ENCODE data around the gene CARD14. TPM values are rescaled to one million over a fixed set of nuclear protein-coding genes. Genes with fewer than 3 reads are reported as not detected.
A peak's percentile ranks its signal among the peaks of the same experiment; 100 is the strongest.
"Not testable (repeated sequence)": the region's sequence is repeated elsewhere in the genome, so short reads cannot be mapped to it uniquely, and the experiment has no call there.

Gene CARD14
- total and polyA plus RNA-seq, 4 donors, result 0.13 to 0.55 (median 0.35) TPM

DNA sequence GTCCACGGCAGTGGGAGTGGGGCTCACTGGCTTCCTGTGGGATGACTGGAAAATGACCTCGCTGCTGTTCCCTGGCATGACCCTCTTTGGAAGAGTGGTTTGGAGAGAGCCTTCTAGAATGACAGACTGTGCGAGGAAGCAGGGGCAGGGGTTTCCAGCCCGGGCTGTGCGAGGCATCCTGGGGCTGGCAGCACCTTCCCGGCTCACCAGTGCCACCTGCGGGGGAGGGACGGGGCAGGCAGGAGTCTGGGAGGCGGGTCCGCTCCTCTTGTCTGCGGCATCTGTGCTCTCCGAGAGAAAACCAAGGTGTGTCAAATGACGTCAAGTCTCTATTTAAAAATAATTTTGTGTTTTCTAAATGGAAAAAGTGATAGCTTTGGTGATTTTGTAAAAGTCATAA, 83.0 kb downstream of the CARD14 start:
- DNase-seq (peak in 1 of 2 donors; percentile 72), ATAC-seq (ENCODE audit: low FRiP score) (no peak)
- Histone ChIP-seq H3K4me1 (ENCODE audit: control insufficient read depth in 1 of 2, insufficient read depth in 2 of 2, low read length in 2 of 2) (no peaks in the 10 kb centered on the region), H3K36me3 (ENCODE audit: control insufficient read depth in 1 of 2, insufficient read depth in 2 of 2, low read length in 1 of 2) (no peaks in the 10 kb centered on the region), H3K27me3 (ENCODE audit: control insufficient read depth in 1 of 2, insufficient read depth in 2 of 2, low read length in 1 of 2) (no peaks in the 10 kb centered on the region), H3K9me3 (ENCODE audit: control insufficient read depth, low read length) (no peaks in the 10 kb centered on the region), H3K4me3 (ENCODE audit: low read length in 2 of 2) (no peak overlapping the region), H3K27ac (ENCODE audit: low read depth in 1 of 2, low read length in 2 of 2) (peak overlapping the region in 1 of 2 donors; percentile 24)
- 66 to 70% methylated on average over 13 of the region's 13 CpGs for WGBS, 2 donors
- intact Hi-C loops (cut with DNase I), result loop anchor here (2.0 to 10.0 kb wide), 2 partner anchors 30 to 108 kb away; partner anchors contain the start of gene EIF4A3 (in 1 of the 2)

- Histone ChIP-seq H3K9me3 (ENCODE audit: control insufficient read depth, low read length) (no peaks in the 10 kb centered on the region), H3K27me3 (ENCODE audit: control insufficient read depth in 1 of 2, insufficient read depth in 2 of 2, low read length in 1 of 2) (no peaks in the 10 kb centered on the region), H3K4me3 (ENCODE audit: low read length in 2 of 2) (no peak overlapping the region), H3K27ac (ENCODE audit: low read depth in 1 of 2, low read length in 2 of 2) (peak overlapping the region in 1 of 2 donors; percentile 94), H3K4me1 (ENCODE audit: control insufficient read depth in 1 of 2, insufficient read depth in 2 of 2, low read length in 2 of 2) (no peaks in the 10 kb centered on the region), H3K36me3 (ENCODE audit: control insufficient read depth in 1 of 2, insufficient read depth in 2 of 2, low read length in 1 of 2) (no peaks in the 10 kb centered on the region)
- WGBS, 2 donors, result 88 to 90% methylated on average over 21 of the region's 21 CpGs
- DNase-seq (no peak), ATAC-seq (ENCODE audit: low FRiP score) (no peak)
- intact Hi-C loops (cut with DNase I), result loop anchor here (2.0 to 10.0 kb wide), 2 partner anchors 31 to 109 kb away; partner anchors contain the start of gene EIF4A3 (in 1 of the 2)
Measured at GRCh38 chr17:80253631-80254395, 84.0 kb downstream of the CARD14 start.

GRCh38 chr17:80254396-80255251, 84.8 kb downstream of the CARD14 start:
- Histone ChIP-seq H3K4me3 (ENCODE audit: low read length in 2 of 2) (no peak overlapping the region), H3K4me1 (ENCODE audit: control insufficient read depth in 1 of 2, insufficient read depth in 2 of 2, low read length in 2 of 2) (no peaks in the 10 kb centered on the region), H3K27ac (ENCODE audit: low read depth in 1 of 2, low read length in 2 of 2) (peak overlapping the region in 1 of 2 donors; percentile 94), H3K27me3 (ENCODE audit: control insufficient read depth in 1 of 2, insufficient read depth in 2 of 2, low read length in 1 of 2) (no peaks in the 10 kb centered on the region), H3K9me3 (ENCODE audit: control insufficient read depth, low read length) (no peaks in the 10 kb centered on the region), H3K36me3 (ENCODE audit: control insufficient read depth in 1 of 2, insufficient read depth in 2 of 2, low read length in 1 of 2) (no peaks in the 10 kb centered on the region)
- peak in 1 of 2 donors; percentile 65 for DNase-seq
- intact Hi-C loops (cut with DNase I), result loop anchor here in 1 of 2 donors (10.0 kb wide), 1 partner anchor 110 kb away; the partner anchor contains the start of gene EIF4A3
- ATAC-seq (ENCODE audit: low FRiP score), result peak; percentile 73
- 53 to 60% methylated on average over 13 of the region's 13 CpGs for WGBS, 2 donors

DNA sequence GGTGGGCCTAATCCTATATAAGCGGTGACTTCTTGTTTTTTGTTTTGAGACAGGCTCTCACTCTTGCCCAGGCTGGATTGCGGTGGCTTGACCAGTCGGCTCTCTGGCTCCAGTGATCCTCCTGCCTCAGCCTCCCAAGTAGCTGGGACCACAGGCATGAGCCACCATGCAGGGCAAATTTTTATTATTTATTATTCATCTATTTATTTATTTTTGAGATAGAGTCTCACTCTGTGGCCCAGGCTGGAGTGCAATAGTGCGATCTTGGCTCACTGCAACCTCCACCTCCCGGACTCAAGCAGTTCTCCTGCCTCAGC, 86.2 kb downstream of the CARD14 start:
- intact Hi-C loops (cut with DNase I), result loop anchor here in 1 of 2 donors (10.0 kb wide), 1 partner anchor 111 kb away; the partner anchor contains the start of gene EIF4A3
- no peaks in the 10 kb centered on the region for H3K9me3 ChIP-seq (ENCODE audit: control insufficient read depth, low read length)
- 97 to 99% methylated on average over 5 of the region's 5 CpGs for WGBS, 2 donors
- H3K36me3 ChIP-seq (ENCODE audit: control insufficient read depth in 1 of 2, insufficient read depth in 2 of 2, low read length in 1 of 2), result no peaks in the 10 kb centered on the region
- ATAC-seq (ENCODE audit: low FRiP score) (no peak), DNase-seq (no peak)
- no peaks in the 10 kb centered on the region for H3K4me1 ChIP-seq (ENCODE audit: control insufficient read depth in 1 of 2, insufficient read depth in 2 of 2, low read length in 2 of 2)
- no peak overlapping the region for H3K27ac ChIP-seq (ENCODE audit: low read depth in 1 of 2, low read length in 2 of 2)
- H3K27me3 ChIP-seq (ENCODE audit: control insufficient read depth in 1 of 2, insufficient read depth in 2 of 2, low read length in 1 of 2), result no peaks in the 10 kb centered on the region
- H3K4me3 ChIP-seq (ENCODE audit: low read length in 2 of 2), result no peak overlapping the region

- ATAC-seq (ENCODE audit: low FRiP score) (no peak), DNase-seq (no peak)
- no peaks in the 10 kb centered on the region for H3K4me1 ChIP-seq (ENCODE audit: control insufficient read depth in 1 of 2, insufficient read depth in 2 of 2, low read length in 2 of 2)
- no peaks in the 10 kb centered on the region for H3K36me3 ChIP-seq (ENCODE audit: control insufficient read depth in 1 of 2, insufficient read depth in 2 of 2, low read length in 1 of 2)
- H3K4me3 ChIP-seq (ENCODE audit: low read length in 2 of 2), result no peak overlapping the region
- WGBS, 2 donors, result 83 to 88% methylated on average over 14 of the region's 14 CpGs
- intact Hi-C loops (cut with DNase I), result loop anchor here in 1 of 2 donors (10.0 kb wide), 1 partner anchor 113 kb away; the partner anchor contains the start of gene EIF4A3
- no peaks in the 10 kb centered on the region for H3K9me3 ChIP-seq (ENCODE audit: control insufficient read depth, low read length)
- no peaks in the 10 kb centered on the region for H3K27me3 ChIP-seq (ENCODE audit: control insufficient read depth in 1 of 2, insufficient read depth in 2 of 2, low read length in 1 of 2)
- H3K27ac ChIP-seq (ENCODE audit: low read depth in 1 of 2, low read length in 2 of 2), result no peak overlapping the region
Measured at GRCh38 chr17:80257716-80258213, 87.9 kb downstream of the CARD14 start.

DNA sequence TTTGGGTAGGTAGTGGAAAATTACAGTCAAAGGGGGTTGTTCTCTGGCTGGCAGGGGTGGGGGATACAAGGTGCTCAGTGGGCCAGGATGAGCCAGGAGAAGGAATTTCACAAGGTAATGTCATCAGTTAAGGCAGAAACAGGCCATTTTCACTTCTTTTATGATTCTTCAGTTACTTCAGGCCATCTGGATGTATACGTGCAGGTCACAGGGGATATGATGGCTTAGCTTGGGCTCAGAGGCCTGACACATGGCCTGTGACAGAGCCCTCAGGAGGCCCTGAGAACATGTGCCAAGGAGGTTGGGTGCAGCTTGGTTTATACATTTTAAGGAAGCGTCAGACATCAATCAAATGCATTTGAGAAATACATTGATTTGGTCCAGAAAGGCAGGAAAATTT, 88.5 kb downstream of the CARD14 start:
- not testable (repeated sequence) for H3K36me3 ChIP-seq (ENCODE audit: control insufficient read depth in 1 of 2, insufficient read depth in 2 of 2, low read length in 1 of 2); H3K4me1 ChIP-seq (ENCODE audit: control insufficient read depth in 1 of 2, insufficient read depth in 2 of 2, low read length in 2 of 2); ATAC-seq (ENCODE audit: low FRiP score); H3K9me3 ChIP-seq (ENCODE audit: control insufficient read depth, low read length); H3K4me3 ChIP-seq (ENCODE audit: low read length in 2 of 2); H3K27ac ChIP-seq (ENCODE audit: low read depth in 1 of 2, low read length in 2 of 2); DNase-seq; H3K27me3 ChIP-seq (ENCODE audit: control insufficient read depth in 1 of 2, insufficient read depth in 2 of 2, low read length in 1 of 2)
- intact Hi-C loops (cut with DNase I), result loop anchor here in 1 of 2 donors (10.0 kb wide), 1 partner anchor 113 kb away; the partner anchor contains the start of gene EIF4A3
- 86 to 93% methylated on average over 2 of the region's 2 CpGs for WGBS, 2 donors

Other genes starting within 250 kb of the CARD14 start
- 10 to 100 TPM; 42.5 to 43.6 TPM for gene TBC1D16, start 134.2 kb upstream of the CARD14 start, total RNA-seq
- 10 to 100 TPM in 1 of 2 donors, 1 to 10 TPM in 1; 6.4 to 12.8 TPM for gene TBC1D16, start 134.2 kb upstream of the CARD14 start, polyA plus RNA-seq
- gene CCDC40, start 133.4 kb upstream of the CARD14 start, total RNA-seq, result 10 to 100 TPM in 1 of 2 donors, 1 to 10 TPM in 1; 3.3 to 11.3 TPM
- gene CCDC40, start 133.4 kb upstream of the CARD14 start, polyA plus RNA-seq, result 1 to 10 TPM; 2.6 to 6.8 TPM
- 10 to 100 TPM; 48.0 to 82.2 TPM for gene GAA, start 68.4 kb upstream of the CARD14 start, total RNA-seq
- gene GAA, start 68.4 kb upstream of the CARD14 start, polyA plus RNA-seq, result 10 to 100 TPM; 24.8 to 43.6 TPM
- 10 to 100 TPM; 44.6 to 65.8 TPM for gene EIF4A3, start 22.9 kb upstream of the CARD14 start, total RNA-seq
- gene EIF4A3, start 22.9 kb upstream of the CARD14 start, polyA plus RNA-seq, result 10 to 100 TPM; 40.2 to 42.9 TPM
- gene SGSH, start 50.3 kb downstream of the CARD14 start, total RNA-seq, result 10 to 100 TPM; 36.0 to 61.3 TPM
- 10 to 100 TPM; 11.1 to 49.4 TPM for gene SGSH, start 50.3 kb downstream of the CARD14 start, polyA plus RNA-seq
- 10 to 100 TPM; 14.3 to 34.0 TPM for gene SLC26A11, start 50.4 kb downstream of the CARD14 start, total RNA-seq
- 10 to 100 TPM in 1 of 2 donors, 1 to 10 TPM in 1; 7.3 to 20.7 TPM for gene SLC26A11, start 50.4 kb downstream of the CARD14 start, polyA plus RNA-seq
- gene RNF213, start 90.8 kb downstream of the CARD14 start, total RNA-seq, result 100 to 1,000 TPM; 160 to 231 TPM
- gene RNF213, start 90.8 kb downstream of the CARD14 start, polyA plus RNA-seq, result 10 to 100 TPM; 18.7 to 49.3 TPM
- 10 to 100 TPM; 18.2 to 28.2 TPM for gene ENDOV, start 245.1 kb downstream of the CARD14 start, total RNA-seq
- gene ENDOV, start 245.1 kb downstream of the CARD14 start, polyA plus RNA-seq, result 10 to 100 TPM; 14.3 to 22.5 TPM